Measurements from ENCODE around the gene ATP7B.

DNA sequence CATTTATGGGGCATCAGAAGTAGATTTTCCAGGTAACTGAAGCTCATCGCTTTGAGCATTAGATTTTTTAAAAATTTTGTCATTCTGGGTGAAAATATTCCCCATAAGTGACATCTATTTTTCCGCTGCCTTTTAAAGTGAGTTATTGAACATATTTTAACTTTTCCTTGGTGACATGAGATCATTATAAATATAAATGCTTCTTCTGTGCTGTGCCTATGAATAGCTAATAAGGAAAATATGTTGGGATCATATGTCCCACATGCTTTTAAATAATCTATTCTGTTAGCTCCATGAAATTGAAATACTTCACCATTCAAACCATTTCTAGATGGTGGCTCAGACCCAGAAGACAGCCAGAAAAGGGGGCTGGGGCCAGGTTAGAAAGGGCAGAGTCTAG, 14.1 kb downstream of the ATP7B start:
- TF ChIP-seq CTCF (IDR thresholded peaks at IDR 0.05; ENCODE audit: insufficient read depth, low read depth, low read length) (no peak), EZH2 (IDR thresholded peaks at IDR 0.05; ENCODE audit: insufficient read depth, low read length) (no peak)

All from astrocyte (in vitro differentiated cells and primary cell).